ENCODE results near the gene PLXNB3. TPM values are rescaled to one million over a fixed set of nuclear protein-coding genes. Genes with fewer than 3 reads are reported as not detected.

Gene PLXNB3
- total and polyA plus RNA-seq, 12 donors = 1.1 to 119 (median 41.4) TPM

DNA sequence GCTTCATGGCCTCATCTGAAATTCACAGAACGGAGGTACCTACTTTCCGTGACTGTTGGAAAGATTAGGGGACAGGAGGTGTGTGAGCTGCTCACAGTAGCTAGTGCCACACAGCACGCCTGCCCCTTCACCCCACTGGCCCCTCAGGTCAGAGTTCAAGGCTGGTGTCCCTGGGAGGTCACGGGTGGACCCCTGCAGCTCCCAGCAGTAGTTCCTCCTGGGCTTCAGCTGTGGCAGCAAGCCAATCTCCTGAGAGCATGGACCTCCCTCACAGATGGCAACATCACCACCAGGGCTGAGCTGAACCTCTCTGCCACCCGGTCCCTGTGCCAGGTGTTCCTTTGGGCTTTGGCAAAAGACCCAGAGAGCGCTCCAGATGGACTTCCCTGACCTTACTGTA, 28.3 kb downstream of the PLXNB3 start:
- Histone ChIP-seq H3K4me1 (replicated peaks in 1 of 2) (peaks cover 5 to 18% of the 10 kb centered on the region in 2 donors), H3K27ac (peak overlapping the region in 1 of 5 donors; percentile 94), H3K9me3 (replicated peaks in 1 of 3) (no peaks in the 10 kb centered on the region), H3K4me3 (no peak overlapping the region), H3K27me3 (no peaks in the 10 kb centered on the region), H3K36me3 (replicated peaks in 1 of 2) (peaks cover 0 to 14% of the 10 kb centered on the region in 2 donors)
- intact Hi-C loops (cut with DNase I) = no loop called here
- 86 to 94% (median 89%) methylated on average over 2 to 6 of the region's 6 CpGs for WGBS, 4 donors
- DNase-seq = no peak
- TF ChIP-seq, protein P1, sequence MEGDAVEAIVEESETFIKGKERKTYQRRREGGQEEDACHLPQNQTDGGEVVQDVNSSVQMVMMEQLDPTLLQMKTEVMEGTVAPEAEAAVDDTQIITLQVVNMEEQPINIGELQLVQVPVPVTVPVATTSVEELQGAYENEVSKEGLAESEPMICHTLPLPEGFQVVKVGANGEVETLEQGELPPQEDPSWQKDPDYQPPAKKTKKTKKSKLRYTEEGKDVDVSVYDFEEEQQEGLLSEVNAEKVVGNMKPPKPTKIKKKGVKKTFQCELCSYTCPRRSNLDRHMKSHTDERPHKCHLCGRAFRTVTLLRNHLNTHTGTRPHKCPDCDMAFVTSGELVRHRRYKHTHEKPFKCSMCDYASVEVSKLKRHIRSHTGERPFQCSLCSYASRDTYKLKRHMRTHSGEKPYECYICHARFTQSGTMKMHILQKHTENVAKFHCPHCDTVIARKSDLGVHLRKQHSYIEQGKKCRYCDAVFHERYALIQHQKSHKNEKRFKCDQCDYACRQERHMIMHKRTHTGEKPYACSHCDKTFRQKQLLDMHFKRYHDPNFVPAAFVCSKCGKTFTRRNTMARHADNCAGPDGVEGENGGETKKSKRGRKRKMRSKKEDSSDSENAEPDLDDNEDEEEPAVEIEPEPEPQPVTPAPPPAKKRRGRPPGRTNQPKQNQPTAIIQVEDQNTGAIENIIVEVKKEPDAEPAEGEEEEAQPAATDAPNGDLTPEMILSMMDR (IDR thresholded peaks at IDR 0.05) = no peak
- TF ChIP-seq POLR2A (IDR thresholded peaks at IDR 0.05) = no peak

- Histone ChIP-seq H3K36me3 (replicated peaks in 1 of 2) (peaks cover 0 to 12% of the 10 kb centered on the region in 2 donors), H3K4me1 (replicated peaks in 1 of 2) (peaks cover 5 to 18% of the 10 kb centered on the region in 2 donors), H3K4me3 (peak overlapping the region in 3 of 4 donors; percentile 18 to 65 (median 32)), H3K27me3 (no peaks in the 10 kb centered on the region), H3K9me3 (replicated peaks in 1 of 3) (no peaks in the 10 kb centered on the region), H3K27ac (peak overlapping the region; percentile 69 to 97 (median 94))
- 4 to 41% (median 35%) methylated on average over 7 of the region's 7 CpGs; no CpG with 5 or more reads in 1 of the 4 donors for WGBS, 4 donors
- peak in 1 of 2 donors; percentile 11 for TF ChIP-seq POLR2A (IDR thresholded peaks at IDR 0.05)
- TF ChIP-seq, protein P1 (IDR thresholded peaks at IDR 0.05) = no peak
- peak in 1 of 7 donors; percentile 25 for DNase-seq
- intact Hi-C loops (cut with DNase I) = no loop called here
These were observed 29.2 kb downstream of the PLXNB3 start for GRCh38 chrX:153793291-153793690.

DNA sequence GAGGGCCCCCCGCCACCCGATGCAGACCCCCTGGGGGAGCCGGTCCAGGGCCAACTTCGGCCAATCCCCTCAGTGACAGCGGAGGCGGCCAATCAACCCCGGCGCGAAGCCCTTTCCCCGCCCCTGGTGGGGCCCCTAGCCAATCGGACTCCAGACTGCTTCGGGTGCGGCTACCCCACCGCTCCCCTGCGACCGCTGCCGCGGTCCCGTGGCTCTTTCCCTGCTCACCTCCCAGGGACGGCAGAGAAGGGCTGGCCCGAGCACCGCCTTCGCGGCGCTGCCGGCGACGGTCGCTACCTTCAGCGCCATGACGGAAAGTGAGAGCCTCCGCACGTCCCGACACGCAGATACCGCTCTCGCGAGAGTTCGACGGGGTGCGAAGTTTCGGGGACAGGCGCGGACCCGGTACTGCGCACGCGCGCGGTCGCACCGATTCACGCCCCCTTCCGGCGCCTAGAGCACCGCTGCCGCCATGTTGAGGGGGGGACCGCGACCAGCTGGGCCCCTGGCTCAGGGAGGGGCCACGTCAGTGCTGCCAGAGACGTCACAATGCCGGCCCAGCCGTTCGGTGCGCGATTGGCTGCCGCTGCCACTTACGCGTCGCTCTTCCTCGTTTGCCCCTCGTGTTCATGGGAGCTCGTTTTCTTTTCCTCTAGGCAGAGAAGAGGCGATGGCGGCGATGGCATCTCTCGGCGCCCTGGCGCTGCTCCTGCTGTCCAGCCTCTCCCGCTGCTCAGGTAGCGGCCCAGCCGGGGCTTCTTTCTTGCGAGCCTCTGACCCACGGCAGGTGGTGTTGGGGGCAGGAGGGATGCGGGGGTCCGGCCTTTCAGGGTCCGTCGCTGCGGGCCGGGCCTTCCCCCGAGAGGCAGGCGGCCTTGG, 30.2 kb downstream of the PLXNB3 start, which contains the start of the genes IDH3G and SSR4:
IDH3G (minus strand) TSS at position 358 of the 879 bp plus-strand sequence; CDS start at position 309, 49 bp downstream.
SSR4 (plus strand) TSS at position 651 of the 879 bp plus-strand sequence; CDS start at position 671, 20 bp downstream.
- WGBS, 4 donors = 0 to 33% (median 23%) methylated on average over 17 to 92 of the region's 92 CpGs; no CpG with 5 or more reads in 1 of the 4 donors
- Histone ChIP-seq H3K9me3 (replicated peaks in 1 of 3) (no peaks in the 10 kb centered on the region), H3K27ac (peak within 1 kb of the TSS; percentile 69 to 97 (median 94)), H3K4me1 (replicated peaks in 1 of 2) (peaks cover 5 to 18% of the 10 kb centered on the region in 2 donors), H3K27me3 (no peaks in the 10 kb centered on the region), H3K36me3 (replicated peaks in 1 of 2) (peaks cover 0 to 12% of the 10 kb centered on the region in 2 donors), H3K4me3 (peak within 1 kb of the TSS; percentile 11 to 65 (median 39))
- DNase-seq = peak; percentile 91 to 96 (median 93)
- TF ChIP-seq, protein P1 (IDR thresholded peaks at IDR 0.05) = peak in 2 of 6 experiments; percentile 10 to 15
- peak; percentile 38 to 58 for TF ChIP-seq POLR2A (IDR thresholded peaks at IDR 0.05)
- intact Hi-C loops (cut with DNase I) = no loop called here

Data from adrenal gland (tissue), 12 donors.